HG03064 (cell line): ENCODE data around the gene P4HB.

Experiments used
- ATAC-seq: cut with Tn5 transposase; IDR thresholded peaks from one replicate; pipeline ENCODE4 v1.9.1; 2021; ENCODE audit warnings: low read depth; ENCODE audit not compliant: unreplicated experiment

P4HB gene

DNA sequence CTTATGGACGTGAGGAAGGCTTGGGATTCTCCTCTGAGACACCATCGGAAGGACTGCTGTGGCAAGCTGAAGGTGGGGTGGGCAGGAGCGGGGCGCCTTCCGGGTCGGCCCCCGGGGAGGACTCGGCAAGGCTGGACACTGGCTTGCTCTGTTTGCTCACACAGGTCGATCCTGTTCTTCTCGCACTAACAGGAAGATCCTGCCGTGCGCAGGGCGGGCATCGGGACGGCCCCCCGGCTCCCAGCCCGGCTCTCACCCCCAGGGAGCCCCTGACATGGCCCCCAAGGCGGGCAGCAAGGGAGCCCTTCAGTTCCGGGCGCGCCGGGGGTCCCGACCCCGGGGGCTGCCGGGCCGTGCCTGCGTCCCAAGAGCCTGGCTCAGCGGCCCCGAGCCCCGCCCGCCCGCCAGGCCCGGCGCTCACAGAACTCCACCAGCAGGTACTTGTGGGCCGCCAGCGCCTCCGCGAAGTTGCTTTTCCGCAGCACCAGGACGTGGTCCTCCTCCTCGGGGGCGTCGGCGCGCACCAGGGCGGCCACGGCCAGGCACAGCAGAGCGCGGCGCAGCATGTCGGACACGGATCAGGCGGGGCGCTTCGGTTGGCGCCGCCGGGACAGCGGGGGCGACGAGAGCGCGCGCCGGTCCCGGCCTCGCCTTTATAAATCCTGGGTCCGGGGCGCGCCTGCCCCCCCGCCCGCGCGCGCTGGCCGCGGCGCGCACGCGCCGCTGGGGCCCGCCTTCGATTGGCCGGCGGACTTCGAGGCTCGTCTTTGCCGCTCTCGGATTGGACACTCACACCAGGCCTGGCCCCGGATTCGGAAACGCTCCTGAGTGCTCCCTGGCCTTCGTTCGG lies at the start of gene P4HB:
Gene P4HB (minus strand): TSS at position 630 of the 850 bp plus-strand sequence. CDS start 64 bp downstream, at position 566.
- peak; percentile 58 for ATAC-seq

DNA sequence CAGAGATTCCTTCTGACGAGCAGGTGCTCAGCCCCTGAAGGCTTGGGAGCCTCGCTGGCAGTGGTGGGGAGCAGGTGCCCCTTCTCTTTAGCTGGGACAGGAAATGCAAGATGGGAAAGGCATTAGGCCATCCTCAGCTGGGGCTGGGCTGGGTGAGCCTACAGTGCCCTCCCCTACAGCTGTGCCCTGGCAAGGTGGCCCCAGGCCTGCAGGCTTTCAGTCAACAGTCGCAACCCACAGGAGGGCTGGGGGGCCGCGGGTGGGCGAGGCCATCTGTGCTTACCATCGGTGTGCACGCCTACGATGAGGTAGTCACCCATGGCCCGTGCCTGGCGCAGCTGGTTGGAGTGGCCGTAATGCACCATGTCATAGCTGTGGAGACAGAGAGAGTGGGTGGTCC lies 48.9 kb upstream of the P4HB start:
- no peak for ATAC-seq

DNA sequence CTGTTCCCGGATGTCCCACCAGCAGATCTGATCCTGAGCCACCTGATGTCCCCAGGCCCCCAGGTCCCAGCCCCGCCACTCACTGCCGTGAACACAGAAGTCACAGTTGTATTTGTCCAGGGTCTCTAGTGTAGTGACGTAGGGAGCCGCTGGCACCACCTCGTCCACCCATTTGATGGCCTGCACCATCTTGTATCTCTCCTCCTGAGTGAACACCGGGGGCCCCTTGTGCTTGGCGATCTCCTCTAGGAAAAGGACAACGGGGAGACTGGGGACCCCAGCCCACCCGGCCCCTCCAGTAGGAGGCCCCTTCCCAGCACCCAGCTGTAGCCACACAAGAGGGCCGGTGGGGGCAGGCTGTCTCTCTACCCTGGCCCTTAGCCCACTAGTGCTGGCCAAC lies 48.5 kb upstream of the P4HB start:
- ATAC-seq, result no peak

DNA sequence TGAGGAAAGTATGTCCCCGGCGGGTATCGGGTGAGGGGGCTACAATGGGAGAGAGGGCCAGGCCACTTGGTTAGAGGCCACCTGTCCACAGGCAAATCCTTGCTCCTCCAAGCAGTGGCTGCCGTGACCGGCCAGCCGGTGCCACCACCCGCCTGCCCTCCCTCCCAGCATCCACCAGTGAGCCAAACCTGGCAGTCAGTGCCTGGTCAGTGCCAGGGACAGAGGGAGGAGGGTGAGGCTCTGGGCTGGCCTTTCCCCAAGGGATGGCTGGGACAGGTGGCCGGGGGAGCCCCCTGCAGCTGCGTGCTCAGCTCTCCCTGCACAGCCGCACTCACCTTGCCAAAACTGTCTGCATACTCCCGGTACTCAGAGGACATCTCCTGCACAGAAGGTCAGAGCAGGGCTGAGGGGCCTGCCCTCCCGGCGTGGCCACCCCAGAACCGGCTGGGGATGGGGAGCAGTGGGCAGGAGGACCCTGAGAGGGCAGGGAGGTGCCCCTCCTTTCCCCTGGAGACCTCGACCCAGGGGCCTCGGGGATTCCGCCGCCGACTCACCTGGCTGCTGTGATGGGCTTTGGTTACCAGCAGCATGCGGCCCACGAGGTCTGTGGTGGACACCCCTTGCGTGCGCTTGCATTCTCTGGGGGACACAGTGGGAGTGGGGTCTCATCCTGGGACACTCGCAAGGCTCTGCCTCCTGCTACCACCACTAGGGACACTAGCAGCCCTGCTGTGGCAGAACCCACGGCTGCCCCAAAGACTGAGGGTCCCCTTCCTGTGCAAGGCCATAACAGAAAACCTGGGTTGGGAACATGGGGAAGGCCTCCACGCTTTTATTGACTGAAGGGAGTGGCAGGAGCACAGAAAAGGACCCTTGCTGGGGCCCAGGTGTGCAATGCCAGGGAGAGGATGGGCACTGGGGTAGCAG lies 47.1 kb upstream of the P4HB start:
- ATAC-seq, result no peak

DNA sequence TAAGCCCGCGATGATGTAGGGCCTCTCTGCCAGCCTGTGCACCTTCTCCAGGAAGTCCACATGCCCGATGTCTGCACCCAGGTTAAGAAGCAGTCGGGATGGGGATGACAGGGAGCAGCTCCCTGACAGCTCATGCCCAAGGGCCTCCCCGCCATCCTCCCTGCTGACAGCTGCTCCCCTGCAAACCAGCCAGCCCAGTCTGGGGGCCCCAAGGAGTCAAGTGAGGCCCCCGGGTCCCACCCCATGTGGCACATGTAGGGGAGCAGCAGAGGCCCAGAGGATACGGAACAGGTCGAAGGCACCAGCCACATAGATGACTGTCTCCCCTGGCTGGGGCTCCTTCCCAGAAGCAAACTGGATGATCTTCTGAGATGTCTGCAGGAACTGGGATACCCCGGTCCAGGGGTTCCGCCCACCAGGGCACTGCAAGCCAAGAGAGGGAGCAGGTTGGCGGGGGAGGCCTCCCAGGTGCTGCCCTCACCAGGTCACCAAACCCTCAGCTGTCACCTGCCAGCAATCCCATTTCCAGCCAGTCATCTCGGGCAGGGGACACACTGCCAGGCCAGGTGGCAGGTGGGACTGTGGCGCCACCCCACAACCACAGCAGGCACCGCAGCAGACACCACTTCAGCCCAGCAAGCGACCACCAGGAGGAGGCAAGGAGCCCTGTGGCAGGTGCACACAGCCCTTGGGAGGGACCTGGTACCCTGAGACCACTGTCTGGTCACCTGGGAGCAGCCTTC lies 46.3 kb upstream of the P4HB start:
- ATAC-seq, result no peak

DNA sequence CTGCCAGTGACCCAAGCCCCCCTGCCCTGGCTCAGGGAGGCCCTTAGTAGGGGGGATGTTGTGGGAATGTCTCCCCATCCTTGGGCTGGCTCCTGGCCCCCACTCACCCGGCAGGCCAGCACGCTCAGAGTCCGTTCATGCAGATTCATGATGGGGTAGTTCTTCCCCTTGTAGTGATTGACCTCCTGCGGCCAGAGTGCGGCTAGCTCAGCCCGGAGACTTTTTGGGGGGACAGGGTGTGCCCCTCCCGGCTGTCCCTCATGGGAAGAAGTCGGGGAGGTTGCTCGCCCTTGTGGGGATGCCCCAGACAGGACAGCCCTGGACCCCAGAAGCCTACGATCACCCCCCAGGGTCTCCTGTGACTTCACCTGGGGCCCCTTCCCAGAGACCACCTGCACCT lies 45.7 kb upstream of the P4HB start:
- no peak for ATAC-seq

DNA sequence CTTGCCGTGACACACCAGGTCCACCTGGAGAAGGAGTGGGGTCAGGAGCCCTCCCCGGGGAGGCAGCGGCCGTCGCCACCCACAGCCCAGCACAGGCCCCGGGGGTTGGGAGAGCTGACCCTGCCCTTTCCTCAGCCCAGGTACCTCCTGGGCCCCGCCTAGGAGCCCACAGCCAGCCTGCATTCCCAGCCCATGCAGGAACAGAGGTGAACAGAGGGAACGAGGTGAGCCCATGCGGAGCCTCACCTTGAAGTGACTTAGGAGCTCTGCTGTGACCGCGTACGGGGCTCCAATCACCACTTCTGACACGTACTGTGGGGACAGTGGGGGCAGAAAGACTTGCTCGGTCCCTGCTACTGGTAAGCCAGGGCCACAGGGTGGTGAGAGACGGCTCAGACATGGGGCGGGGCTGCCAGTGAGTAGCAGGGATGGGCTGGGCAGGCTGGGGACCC lies 45.1 kb upstream of the P4HB start:
- no peak for ATAC-seq

DNA sequence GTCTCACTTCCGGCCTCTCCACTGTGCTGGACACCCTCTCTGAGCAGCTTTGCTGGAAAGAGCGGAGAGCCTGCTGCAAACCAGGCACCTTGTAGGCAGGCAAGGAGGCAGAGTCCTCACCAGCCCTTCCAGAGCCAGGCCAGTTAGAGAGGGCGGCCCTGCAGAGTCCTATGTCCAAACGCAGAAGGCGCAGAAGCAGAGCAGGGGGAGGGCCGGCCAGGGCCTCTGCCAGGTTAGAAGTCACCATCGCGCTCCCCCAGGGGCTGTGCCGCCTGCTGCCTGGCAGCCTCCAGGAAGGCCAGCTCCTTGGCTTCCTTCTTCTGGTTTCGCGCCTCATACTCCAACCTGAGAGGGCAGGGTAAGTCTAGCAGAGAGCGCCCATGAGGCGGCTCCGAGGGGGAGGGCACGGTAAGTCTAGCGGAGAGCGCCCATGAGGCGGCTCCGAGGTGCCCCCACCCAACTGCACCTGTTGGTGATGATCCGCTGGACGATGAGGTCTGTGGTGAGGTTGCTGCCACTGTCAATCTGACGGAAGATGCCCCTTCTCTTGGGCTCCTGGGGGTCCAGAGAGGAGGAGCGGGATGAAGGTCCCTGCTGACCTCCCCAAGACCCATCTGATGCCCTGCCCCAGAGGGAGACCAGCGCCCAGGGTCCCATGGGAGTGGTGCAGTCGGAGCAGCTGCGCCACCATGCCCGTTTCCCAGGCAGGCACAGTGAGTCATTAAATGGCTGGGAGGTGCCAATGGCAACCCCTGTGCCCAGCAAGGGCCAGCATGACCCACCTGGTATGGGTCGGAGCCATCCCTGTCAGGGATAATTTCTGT lies 44.5 kb upstream of the P4HB start:
- ATAC-seq, result no peak

DNA sequence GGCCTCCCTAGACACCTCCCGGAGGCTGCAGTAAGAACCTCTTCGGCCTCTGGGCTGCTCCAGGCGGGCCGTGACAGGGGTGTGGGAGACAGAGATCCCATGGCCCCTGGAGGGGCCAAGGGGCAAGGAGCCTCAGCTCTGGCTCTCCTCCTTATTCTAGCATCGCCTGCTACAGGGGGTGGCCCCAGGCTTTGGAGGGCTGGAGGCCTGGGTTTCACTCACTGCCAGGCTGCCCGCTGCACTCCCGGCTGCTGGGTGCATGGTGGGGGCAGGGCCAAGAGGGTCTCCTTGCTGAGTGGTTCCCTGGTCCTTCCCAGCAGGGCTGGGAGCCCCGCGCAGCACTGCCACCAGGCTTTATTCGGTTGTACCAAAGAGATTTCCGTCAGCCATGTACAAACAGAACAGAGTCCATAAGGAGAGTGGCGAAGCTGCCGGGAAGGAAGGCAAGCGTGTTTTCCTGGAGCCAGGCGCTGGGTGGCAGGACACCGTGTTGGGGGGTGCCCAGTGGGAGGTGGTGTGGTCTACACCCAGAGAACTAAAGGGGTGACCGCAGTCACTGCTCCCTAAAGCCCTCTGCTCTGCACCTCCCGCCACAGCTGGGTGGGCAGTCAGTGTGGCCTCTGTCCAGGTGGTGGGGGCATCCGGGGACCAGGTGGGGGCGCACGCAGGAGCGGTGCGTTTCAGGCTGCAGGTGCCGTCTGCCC lies 43.7 kb upstream of the P4HB start:
- no peak for ATAC-seq

DNA sequence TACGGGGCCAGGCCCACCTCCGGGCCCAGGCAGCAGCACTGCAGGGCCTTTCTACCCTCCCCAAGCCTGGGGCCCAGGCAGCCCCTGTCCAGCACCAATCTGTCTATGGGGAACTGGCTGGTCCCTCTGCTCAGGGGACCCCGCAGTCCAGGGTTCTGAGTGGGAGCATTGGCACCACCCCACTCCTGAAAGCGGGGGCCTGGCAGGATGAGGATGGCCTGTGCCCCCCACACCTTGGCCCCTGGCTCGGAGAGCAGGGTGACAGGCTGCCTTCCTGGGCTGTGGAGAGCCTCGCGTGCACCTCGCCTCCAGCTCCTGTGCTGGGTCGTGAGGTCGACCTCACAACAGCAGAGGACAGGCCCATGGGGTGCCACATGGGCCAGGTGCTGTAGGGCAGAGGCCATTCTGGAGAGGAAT lies 43.1 kb upstream of the P4HB start:
- no peak for ATAC-seq

DNA sequence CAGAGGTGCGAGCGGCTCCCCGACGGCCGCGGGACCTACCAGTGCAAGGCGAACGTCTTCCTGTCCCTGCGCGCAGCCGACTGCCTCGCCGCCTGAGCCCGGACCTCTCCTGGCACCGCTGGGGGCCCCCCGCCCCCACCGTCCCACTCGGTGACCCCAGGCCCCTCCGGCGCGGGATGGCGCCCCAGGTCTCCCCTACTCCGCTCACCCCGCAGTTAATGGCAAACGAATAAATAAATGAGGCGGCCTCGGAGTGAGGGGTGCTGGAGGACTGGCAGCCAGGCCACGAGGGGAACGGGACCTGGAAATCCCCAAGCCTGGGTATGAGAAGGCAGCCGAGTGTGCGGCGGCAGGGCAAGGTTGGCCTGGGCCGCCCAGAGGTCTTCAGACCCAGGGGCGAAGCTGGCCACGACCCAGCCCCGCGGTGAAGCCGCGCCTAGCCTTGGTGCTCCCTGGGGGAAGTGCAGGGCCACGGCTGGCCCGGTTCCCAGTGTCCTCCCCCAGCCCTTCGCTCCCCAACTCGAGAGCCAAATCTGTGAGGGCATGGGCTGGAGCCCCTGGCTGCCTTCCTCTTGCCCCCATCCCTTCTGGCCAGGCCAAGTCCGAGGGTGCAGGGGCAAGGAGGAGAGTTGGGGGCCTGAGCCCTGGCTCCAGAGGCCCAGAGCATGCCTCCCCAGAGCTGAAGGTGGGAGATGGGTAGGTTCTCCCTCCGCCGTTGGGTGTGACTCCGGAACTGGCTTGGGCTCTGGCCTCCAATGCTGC lies 42.5 kb upstream of the P4HB start:
- ATAC-seq, result no peak

DNA sequence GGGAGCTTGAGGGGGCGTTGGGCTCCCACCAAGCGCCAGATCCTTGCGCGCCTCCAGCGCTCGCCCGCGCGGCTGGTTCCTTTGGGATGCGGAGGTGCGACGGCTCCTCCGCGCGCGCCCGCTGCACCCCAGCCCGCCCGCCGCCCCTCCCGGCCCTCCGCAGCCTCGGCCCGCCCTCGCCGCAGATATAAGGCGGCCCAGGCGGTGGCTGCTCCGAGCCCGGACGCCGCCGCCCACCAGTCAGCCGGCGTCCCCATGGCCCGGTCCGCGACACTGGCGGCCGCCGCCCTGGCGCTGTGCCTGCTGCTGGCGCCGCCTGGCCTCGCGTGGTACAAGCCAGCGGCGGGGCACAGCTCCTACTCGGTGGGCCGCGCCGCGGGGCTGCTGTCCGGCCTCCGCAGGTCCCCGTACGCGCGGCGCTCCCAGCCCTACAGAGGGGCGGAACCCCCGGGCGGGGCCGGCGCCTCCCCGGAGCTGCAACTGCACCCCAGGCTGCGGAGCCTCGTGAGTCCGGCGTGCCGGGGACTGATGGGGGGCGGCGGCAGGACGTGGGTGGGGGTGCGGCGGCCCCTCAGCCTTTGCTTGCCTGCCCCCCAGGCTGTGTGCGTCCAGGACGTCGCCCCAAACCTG lies 41.8 kb upstream of the P4HB start, which contains the start of gene NPB:
Gene NPB (plus strand): TSS at position 216 of the 630 bp plus-strand sequence. CDS start 40 bp downstream, at position 256.
- no peak for ATAC-seq

DNA sequence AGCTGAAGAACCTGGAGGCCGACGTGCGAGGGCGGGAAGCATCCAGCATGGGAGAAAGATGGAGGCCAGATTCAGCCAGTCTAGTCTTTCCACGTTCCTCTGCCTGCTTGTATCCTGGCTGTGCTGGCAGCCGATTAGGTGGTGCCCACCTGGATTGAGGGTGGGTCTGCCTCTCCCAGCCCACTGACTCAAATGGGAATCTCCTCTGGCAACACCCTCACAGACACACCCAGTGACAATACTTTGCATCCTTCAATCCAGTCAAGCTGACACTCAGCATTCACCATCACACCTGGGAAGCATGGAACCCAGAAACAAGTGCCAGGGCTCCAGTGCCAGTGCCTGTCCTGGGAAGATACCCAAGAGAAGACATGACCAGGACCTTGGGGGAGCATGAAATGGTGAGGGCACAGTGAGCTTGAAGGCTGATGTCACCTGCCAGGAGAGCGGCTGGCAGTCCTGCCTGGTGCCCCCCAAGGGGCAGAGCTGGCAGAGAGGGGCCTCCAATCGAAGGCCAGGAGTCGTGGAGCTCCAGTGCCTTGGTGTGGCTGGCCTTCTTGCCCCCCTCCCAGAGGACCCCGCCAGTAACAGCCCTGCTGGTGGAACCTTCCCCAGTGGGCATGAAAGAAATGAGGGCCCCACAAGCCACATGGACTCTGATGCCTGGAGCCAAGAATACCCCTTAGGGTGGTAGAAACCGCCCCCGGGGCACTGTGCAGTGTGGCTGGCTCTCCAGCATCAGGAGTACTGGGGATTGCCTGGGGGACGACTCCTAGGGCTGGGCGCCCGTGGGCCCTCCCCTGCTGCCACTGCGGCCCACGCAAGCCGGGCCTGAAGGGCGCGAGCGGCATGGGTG lies 41.1 kb upstream of the P4HB start:
- ATAC-seq, result no peak

DNA sequence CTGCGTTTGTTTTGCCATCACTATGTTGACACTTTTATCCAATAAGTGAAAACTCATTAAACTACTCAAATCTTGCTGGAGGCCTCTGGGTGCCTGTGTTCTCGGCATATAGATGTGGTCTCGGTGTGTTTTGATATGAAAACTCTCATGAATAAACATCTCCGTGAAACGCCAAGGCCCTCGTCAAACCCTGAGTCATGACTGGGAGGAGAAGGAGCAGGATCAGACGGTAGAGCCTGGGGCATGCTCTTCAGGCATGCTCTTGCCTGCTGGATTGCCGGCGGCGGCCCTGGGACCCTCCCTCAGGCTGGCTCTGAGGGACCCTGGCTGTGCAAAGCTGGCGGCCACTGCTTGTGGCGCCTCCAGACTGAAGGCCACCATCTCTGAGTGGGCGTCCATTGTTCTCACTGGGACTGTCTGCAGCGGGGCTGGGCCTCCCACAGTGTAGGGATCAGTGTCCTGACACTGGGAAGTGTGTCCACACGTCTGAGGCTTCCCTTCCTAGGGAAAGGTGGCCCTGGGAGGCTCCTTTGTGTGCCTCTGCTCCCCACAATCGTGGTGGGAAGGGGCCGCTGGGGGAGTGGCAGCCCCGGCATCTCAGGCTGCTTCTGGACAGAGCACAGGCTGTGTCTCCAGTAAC lies 40.0 kb upstream of the P4HB start:
- no peak for ATAC-seq

DNA sequence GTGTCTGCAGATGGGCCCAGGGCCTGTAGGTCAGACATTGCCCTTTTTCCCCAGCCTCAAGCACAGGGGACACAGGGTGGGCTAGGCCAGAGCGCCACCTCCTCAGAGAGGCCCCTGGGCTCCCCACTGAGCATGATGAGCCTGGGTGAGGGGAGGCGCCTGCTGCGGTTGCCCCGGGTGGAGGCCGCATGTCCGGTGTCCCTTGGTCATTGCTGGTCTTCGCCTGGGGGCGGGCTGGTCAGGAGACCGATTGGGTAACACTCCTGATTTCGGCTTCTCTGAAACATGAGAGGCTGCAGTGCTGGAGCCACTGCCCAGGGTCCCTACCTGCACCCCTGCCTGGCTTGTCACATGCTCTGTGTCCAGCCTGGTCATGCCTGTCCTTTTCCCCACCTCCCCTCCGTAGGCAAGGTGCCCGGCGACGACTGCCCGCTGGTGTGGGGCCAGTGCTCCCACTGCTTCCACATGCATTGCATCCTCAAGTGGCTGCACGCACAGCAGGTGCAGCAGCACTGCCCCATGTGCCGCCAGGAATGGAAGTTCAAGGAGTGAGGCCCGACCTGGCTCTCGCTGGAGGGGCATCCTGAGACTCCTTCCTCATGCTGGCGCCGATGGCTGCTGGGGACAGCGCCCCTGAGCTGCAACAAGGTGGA lies 39.3 kb upstream of the P4HB start:
- no peak for ATAC-seq

DNA sequence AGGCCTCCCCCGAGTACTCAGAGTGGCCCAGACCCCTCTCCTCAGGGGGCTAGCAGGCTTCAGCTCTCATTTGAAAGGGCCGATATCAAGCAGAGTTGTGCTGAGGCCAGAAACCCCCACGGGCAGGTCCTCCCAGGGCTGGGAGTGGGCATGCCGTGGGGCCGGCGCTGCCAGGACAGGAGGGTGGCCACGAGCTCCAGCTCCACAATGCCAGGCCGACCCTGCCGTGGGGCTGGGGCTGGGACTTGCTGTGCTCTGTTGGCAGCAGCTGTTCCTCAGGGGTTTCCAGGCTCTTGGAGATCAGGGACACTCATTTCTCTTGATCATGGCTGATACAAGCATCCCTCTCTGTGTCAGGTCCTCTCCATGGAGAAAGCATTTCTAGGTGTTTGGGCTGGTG lies 38.5 kb upstream of the P4HB start:
- ATAC-seq, result no peak
